ENCODE results near the gene KNTC1.

DNA sequence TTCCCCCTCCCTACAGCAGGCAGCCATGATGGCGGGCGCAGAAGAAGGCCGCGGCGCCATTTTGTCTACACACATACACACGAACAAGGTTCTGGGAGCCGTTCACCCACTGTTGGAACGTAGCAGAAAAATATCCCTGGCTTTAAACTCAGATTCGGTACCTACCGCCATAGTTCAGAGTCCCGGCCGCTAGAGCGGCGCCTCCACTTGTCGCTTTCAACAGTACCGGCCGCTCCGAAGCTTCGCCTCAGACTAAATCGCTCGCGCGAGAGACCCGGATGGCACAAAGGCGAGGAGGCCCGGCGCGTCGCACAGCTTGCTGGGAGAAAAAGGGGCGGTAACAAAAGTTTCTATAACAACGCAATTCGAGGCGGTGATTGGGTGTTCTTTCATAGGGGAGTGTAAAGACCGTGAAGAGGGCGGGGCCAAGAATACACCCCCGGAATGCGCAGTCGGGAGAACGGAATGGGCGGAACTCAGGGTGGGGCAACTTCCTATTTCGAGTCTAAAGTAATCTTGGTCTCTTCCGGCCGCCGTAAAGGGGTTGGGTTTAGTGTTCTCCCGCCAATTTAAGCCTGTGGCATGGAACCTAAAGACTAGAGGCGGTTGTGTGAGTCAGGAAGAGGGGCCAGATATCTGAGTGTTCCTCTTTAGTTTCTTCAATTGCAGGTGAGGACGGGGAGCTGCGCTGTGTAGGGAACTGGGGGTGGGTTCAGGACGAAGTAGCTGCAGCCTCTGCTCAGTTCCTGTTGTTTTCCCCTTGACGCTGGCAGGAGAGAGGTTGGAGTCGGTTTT is at the start of gene KNTC1, which contains the start of gene RSRC2:
- TF ChIP-seq ZNF324 (tag by site-specific recombination; IDR thresholded peaks at IDR 0.05) = peak; percentile 78
- no peak for TF ChIP-seq ZNF155 (tag by site-specific recombination; IDR thresholded peaks at IDR 0.05)
- no peak for TF ChIP-seq ZNF701 (tag by site-specific recombination; IDR thresholded peaks at IDR 0.05)
- no peak for TF ChIP-seq ZNF354C (tag by site-specific recombination; IDR thresholded peaks at IDR 0.05; ENCODE audit: borderline replicate concordance, low read depth)
- TF ChIP-seq, protein P1, sequence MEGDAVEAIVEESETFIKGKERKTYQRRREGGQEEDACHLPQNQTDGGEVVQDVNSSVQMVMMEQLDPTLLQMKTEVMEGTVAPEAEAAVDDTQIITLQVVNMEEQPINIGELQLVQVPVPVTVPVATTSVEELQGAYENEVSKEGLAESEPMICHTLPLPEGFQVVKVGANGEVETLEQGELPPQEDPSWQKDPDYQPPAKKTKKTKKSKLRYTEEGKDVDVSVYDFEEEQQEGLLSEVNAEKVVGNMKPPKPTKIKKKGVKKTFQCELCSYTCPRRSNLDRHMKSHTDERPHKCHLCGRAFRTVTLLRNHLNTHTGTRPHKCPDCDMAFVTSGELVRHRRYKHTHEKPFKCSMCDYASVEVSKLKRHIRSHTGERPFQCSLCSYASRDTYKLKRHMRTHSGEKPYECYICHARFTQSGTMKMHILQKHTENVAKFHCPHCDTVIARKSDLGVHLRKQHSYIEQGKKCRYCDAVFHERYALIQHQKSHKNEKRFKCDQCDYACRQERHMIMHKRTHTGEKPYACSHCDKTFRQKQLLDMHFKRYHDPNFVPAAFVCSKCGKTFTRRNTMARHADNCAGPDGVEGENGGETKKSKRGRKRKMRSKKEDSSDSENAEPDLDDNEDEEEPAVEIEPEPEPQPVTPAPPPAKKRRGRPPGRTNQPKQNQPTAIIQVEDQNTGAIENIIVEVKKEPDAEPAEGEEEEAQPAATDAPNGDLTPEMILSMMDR (tag by site-specific recombination; IDR thresholded peaks at IDR 0.05) = no peak
- TF ChIP-seq YY1 (tag by site-specific recombination; IDR thresholded peaks at IDR 0.05) = peak; percentile 99
- TF ChIP-seq RBAK (tag by site-specific recombination; IDR thresholded peaks at IDR 0.05) = no peak
- TF ChIP-seq, protein P2, sequence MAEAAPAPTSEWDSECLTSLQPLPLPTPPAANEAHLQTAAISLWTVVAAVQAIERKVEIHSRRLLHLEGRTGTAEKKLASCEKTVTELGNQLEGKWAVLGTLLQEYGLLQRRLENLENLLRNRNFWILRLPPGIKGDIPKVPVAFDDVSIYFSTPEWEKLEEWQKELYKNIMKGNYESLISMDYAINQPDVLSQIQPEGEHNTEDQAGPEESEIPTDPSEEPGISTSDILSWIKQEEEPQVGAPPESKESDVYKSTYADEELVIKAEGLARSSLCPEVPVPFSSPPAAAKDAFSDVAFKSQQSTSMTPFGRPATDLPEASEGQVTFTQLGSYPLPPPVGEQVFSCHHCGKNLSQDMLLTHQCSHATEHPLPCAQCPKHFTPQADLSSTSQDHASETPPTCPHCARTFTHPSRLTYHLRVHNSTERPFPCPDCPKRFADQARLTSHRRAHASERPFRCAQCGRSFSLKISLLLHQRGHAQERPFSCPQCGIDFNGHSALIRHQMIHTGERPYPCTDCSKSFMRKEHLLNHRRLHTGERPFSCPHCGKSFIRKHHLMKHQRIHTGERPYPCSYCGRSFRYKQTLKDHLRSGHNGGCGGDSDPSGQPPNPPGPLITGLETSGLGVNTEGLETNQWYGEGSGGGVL (tag by site-specific recombination; IDR thresholded peaks at IDR 0.05) = 0 out of 2 replicates have a peak, but pooled peaks have one; percentile 8
